GM21619 (cell line): ENCODE data around the gene PRSS12.
"Not testable (repeated sequence)": the region's sequence is repeated elsewhere in the genome, so short reads cannot be mapped to it uniquely, and the experiment has no call there.

Experiments used
- ATAC-seq: cut with Tn5 transposase; IDR thresholded peaks from one replicate; pipeline ENCODE4 v1.9.1; 2021; ENCODE audit not compliant: unreplicated experiment

PRSS12 gene

DNA sequence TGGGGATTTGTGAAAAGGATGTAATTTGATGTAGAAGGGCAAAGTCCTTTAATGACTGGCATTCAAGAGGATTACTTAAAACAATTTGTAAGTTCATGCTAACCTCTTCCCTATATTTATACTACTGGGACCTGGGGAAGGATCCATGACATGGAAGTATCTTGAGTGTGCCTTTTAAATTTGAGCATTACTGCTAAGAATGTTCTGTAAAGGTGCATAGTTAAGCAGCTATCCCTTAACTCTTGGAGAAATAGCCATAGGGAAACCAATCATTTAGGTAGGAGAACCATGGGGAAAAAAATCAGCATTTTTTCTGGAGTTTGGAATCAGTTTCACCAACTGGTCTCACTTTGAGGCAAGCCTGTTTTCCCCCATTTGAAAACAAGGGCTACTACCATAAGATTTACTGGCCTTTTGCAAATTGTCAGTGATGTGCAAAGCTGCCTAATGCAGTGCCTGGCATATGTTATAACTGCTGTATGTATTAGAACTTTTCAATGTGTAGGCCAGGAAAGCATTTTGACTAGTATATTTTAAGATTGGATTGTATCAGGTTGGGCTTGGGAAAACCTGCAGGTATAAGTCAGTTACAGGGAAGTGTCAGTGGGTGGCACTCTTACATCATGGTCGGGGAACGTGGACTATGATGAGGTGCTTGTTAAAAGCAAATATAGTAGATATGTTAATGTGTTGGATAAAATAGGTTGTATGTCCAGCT, 72.1 kb downstream of the PRSS12 start:
- ATAC-seq, result peak; percentile 25

DNA sequence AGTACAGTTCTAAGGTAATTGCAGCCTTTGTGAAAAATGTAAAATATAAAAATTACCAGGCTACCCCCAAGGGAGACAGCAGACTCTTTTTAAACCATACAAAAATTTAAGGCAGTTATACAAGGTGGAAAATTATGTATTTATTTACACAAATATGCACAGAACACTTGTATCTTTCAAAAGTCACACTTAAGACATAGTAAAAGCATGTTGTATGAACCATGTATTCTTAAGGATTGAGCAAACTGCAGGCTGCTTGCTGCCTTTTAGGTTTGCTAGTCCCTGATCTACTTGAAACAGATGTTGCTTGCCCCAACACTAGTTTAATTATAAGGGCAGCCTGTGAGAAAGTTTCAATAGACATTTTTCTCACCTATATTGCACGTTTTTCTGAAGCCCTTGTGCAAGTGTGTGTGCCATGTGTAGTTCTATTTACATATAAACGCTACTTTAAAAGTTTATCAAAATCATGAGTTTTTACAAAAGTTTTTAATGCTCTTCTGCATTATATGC, 72.8 kb downstream of the PRSS12 start:
- ATAC-seq, result no peak

DNA sequence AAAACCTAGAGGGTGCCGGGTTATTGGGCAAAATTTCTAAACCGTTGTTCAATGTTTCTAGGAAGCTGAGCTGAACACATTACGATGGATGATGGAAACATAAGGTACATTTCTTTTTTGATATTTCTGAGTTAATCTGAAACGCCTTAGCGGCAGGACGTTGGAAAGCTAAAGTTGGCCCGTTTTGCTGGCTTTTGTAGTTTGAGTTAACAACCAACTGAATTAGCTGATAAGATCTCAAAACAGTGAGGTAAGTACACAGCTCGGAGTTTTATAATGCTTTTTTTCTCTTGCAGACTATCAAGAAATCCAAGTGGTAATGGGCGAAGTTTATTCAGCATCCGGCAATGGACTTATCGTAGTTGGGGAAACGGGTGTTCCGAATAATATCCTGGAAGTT, 73.5 kb downstream of the PRSS12 start:
- ATAC-seq, result no peak

DNA sequence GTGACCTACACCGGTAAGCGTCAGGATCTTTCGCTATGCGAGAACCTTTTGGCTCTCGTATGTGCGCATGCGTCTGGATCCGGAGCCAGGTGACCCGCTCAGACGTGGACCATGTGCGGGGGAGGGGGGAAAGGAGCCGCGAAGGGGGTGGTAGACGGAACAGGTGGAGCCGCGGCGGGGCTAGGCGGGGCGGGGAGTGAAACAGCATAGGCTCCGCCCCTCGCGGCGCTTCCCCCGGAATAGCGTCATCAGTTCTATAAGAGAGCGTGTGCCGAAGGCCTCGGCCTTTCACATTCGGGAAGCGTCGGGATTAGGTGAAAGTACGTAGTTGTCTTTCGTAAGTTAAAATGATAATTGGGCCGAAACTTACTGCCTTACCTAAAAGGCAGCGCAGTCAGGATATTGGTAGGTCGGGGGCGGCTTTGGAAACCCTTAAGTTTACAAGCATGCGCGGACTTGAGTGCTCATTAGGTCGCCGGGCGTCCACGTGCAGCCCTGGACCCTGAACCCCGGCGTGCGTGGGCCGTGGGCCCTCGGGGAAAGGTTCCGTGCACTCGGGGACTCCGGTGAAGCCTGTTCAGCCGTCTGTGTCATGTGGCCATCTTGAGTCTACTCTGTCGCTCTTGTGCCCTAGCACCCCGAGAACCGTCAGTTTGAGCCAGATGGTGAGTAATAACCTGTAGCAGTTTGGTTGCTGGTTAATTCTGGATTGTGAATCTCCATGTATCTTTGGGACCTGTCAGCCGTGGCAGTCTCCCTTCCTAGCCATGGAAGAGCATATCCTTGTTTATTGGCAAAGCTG, 74.1 kb downstream of the PRSS12 start:
- peak; percentile 86 for ATAC-seq

DNA sequence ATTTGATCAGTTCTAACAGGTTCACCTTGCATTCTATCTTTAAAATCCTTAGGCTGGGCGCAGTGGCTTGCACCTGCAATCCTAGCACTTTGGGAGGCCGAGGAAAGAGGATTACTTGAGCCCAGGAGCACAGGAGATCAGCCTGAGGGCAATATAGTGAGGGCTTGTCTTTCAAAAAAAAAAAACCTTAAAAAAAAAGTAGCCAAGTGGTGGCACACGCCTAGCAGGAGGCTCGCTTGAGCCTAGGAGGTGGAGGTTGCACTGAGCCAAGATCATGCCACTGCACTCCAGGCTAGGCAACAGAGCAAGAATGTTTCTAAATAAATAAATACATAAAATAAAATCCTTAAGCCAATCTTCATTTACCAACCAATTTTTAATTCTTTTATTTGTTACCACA, 75.6 kb downstream of the PRSS12 start:
- ATAC-seq, result no peak

DNA sequence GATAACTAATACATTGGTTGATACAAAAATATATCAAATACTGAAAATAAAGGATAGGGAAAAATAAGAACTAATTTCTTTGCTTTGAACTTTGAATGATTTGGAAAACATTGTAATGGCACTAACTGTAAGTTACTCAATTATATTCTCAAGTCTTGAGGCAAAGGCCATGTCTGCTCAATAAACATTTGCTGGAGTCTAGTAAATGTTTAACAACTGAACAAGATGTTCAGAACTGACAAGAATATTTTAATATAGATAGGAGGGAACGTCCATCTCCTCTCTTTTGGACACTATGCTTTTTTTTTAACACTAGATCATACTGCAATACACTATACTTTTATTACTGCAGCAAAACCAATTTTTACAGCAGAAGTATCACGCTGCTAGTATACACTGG, 76.2 kb downstream of the PRSS12 start:
- no peak for ATAC-seq

GRCh38 chr4:118273642-118274041, 79.2 kb downstream of the PRSS12 start:
- ATAC-seq, result no peak

DNA sequence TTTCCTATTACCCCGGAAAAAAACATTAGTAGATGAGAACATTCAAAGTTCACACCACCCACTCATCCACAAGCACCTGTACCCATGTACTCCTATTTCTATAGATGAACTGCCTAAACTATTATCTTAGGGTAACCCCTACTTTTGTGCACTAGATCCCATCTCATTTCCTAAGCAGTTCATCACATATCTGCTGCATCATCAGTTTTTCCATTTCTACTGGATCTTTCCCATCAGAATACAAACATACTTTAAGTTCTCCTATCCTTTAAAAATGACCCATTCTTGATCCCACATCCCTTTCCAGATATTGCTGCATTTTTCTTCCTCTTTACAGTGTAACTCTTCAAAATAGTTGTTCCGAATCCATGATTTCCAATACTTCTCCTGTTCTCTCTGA, 81.0 kb downstream of the PRSS12 start:
- ATAC-seq, result no peak

- ATAC-seq, result peak; percentile 70
These were observed 82.3 kb downstream of the PRSS12 start for GRCh38 chr4:118270492-118270891.

DNA sequence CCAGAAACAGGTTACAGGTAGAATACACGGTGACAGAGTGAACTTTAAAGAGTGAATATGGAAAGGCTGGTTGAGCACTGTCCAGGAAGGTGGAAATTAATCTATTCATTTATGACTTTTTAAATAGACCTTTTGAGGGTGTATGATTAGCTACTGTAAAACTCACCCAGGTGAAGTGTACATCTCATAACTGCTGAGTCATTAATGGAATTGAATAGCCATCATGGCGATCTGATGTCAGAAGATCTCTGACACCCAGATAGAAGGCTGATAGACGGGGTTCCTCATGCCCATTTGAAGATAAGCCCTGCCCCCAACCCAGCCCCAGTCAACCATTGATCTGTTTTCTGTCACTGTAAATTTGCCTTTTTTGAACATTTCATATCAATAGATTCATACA, 84.0 kb downstream of the PRSS12 start:
- no peak for ATAC-seq

DNA sequence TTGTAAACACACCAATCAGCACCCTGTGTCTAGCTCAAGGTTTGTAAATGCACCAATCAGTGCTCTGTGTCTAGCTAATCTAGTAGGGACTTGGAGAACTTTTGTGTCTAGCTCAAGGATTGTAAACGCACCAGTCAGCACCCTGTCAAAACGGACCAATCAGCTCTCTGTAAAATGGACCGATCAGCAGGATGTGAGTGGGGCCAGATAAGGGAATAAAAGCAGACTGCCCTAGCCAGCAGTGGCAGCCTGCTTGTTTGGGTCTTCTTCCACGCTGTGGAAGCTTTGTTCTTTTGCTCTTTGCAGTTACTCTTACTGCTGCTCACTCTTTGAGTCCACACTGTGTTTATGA, 86.7 kb downstream of the PRSS12 start:
- ATAC-seq, result not testable (repeated sequence)

- ATAC-seq, result no peak
These were observed 87.3 kb downstream of the PRSS12 start for GRCh38 chr4:118265312-118266144.

DNA sequence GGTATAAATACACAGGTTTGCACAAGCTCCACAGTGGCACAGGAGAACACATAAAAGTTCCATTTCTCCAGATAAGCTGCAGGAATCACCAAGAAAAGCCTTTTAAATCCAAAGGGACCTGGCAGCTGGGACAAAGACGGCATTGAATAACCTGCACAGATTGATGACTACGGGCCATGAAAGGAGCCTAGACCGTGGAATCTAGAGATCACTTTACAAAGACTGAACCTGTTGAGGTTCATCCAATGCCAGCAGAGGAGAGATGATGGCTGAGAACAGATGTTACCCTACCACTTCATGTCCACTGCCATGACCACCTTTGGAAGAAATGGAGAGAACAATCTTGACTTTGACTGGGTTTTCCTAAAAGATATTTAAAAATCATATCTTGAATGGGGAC, 88.7 kb downstream of the PRSS12 start:
- ATAC-seq, result no peak

- no peak for ATAC-seq
These were observed 92.5 kb downstream of the PRSS12 start for GRCh38 chr4:118260309-118260708.

- ATAC-seq, result no peak
These were observed 93.7 kb downstream of the PRSS12 start for GRCh38 chr4:118259111-118259510.

GRCh38 chr4:118254368-118254767, 98.4 kb downstream of the PRSS12 start:
- ATAC-seq, result no peak

DNA sequence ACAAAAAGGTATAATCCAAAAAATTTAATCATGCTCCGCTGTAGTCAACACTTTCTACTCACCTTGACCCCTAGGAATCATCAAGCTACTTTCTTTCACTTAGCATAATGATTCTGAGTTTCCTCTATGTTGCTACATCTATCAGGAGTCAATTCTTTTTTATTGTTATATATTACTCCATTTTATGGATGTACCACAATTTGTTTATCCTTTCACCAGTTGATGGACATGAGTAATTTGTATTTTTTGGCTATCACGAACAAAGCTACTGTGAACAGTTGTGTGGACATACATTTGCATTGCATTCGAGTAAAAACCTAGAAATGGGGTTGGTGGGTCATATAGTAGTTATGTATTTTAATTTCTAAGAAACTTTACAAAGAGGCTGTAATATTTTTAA, 102.9 kb downstream of the PRSS12 start:
- ATAC-seq, result no peak

DNA sequence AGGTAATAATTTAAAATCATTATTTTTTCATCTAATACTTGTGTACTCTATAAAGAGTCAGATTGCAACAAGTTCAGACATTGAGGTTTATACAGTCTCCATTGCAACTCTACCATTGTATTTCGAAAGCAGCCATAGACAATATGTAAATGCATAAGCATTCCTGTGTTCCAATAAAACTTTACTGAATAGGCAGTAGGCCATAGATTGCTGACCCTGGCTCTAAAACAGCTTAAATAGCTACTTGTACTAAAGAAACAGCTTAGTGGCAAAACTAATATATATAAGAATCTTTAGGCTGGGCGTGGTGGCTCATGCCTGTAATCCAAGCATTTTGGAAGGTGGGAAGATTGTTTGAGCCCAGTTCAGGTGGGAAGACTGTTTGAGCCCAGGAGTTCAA, 115.3 kb downstream of the PRSS12 start:
- ATAC-seq, result no peak

DNA sequence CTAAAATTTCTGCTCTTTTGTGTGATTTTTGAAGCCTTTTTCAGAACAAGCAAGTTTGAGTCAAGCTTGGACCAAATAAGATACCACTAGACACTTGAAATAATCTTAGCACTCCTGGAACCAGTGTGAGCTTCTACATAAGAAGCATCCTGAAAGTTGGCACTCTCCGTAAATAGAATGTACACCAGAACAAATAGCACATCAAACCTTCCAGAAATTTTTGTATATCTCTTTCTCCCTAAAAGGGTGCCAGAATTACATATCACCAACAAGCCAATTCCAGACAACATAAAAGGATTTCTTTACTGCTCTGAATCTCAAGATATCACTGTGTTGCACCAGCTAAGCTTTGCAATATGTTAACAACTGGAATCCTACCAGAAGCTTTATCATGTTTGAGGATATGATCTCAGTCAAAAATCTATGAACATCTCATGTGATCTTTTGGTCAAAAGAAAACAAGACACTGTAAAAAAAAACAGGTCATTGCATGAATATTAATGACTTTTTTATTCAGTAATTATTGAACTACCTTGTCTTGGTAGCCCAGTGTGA, 117.2 kb downstream of the PRSS12 start:
- ATAC-seq, result no peak
